ENCODE data around the gene SIL1. TPM values are rescaled to one million over a fixed set of nuclear protein-coding genes. Genes with fewer than 3 reads are reported as not detected.
A peak's percentile ranks its signal among the peaks of the same experiment; 100 is the strongest.

Gene SIL1
- total RNA-seq, 2 donors from 2014 or later, result 42.8 to 55.1 TPM

- intact Hi-C loops (cut with DNase I), result no loop called here
- no peak for DNase-seq (ENCODE audit: low spot score)
These were observed 219.6 kb downstream of the SIL1 start for GRCh38 chr5:138978581-138978980.

GRCh38 chr5:138978080-138978479, 220.1 kb downstream of the SIL1 start:
- intact Hi-C loops (cut with DNase I), result no loop called here
- no peak for DNase-seq (ENCODE audit: low spot score)

- DNase-seq (ENCODE audit: low spot score), result peak; percentile 81
These were observed 222.9 kb downstream of the SIL1 start for GRCh38 chr5:138975098-138975847.

GRCh38 chr5:138974227-138975063, 223.7 kb downstream of the SIL1 start:
- intact Hi-C loops (cut with DNase I), result no loop called here
- DNase-seq (ENCODE audit: low spot score), result peak; percentile 89

More at GRCh38 chr5:138975098-138975847, 222.9 kb downstream of the SIL1 start:
- intact Hi-C loops (cut with DNase I), result no loop called here

- intact Hi-C loops (cut with DNase I), result no loop called here
- DNase-seq (ENCODE audit: low spot score), result peak; percentile 48
These were observed 225.3 kb downstream of the SIL1 start for GRCh38 chr5:138972836-138973235.

- peak; percentile 40 for DNase-seq (ENCODE audit: low spot score)
- intact Hi-C loops (cut with DNase I), result no loop called here
These were observed 225.9 kb downstream of the SIL1 start for GRCh38 chr5:138972230-138972629.

GRCh38 chr5:138969323-138970002, 228.7 kb downstream of the SIL1 start:
- intact Hi-C loops (cut with DNase I), result no loop called here
- peak; percentile 36 for DNase-seq (ENCODE audit: low spot score)

- DNase-seq (ENCODE audit: low spot score), result peak; percentile 5
- intact Hi-C loops (cut with DNase I), result no loop called here
These were observed 229.6 kb downstream of the SIL1 start for GRCh38 chr5:138968601-138969000.

GRCh38 chr5:138967791-138968448, 230.2 kb downstream of the SIL1 start:
- peak; percentile 57 for DNase-seq (ENCODE audit: low spot score)
- intact Hi-C loops (cut with DNase I), result no loop called here

- peak; percentile 70 for DNase-seq (ENCODE audit: low spot score)
- intact Hi-C loops (cut with DNase I), result no loop called here
These were observed 231.8 kb downstream of the SIL1 start for GRCh38 chr5:138966236-138966985.

- peak; percentile 16 for DNase-seq (ENCODE audit: low spot score)
- intact Hi-C loops (cut with DNase I), result no loop called here
These were observed 232.5 kb downstream of the SIL1 start for GRCh38 chr5:138965626-138966025.

GRCh38 chr5:138964647-138965201, 233.4 kb downstream of the SIL1 start:
- intact Hi-C loops (cut with DNase I), result no loop called here
- DNase-seq (ENCODE audit: low spot score), result peak; percentile 23

GRCh38 chr5:138963763-138964371, 234.3 kb downstream of the SIL1 start:
- DNase-seq (ENCODE audit: low spot score), result peak; percentile 51
- intact Hi-C loops (cut with DNase I), result no loop called here

GRCh38 chr5:138962614-138963370, 235.4 kb downstream of the SIL1 start:
- intact Hi-C loops (cut with DNase I), result no loop called here
- peak; percentile 22 for DNase-seq (ENCODE audit: low spot score)

- no peak for DNase-seq (ENCODE audit: low spot score)
- intact Hi-C loops (cut with DNase I), result no loop called here
These were observed 236.4 kb downstream of the SIL1 start for GRCh38 chr5:138961729-138962128.

GRCh38 chr5:138961221-138961620, 236.9 kb downstream of the SIL1 start:
- DNase-seq (ENCODE audit: low spot score), result no peak
- intact Hi-C loops (cut with DNase I), result no loop called here

- no peak for DNase-seq (ENCODE audit: low spot score)
- intact Hi-C loops (cut with DNase I), result no loop called here
These were observed 237.9 kb downstream of the SIL1 start for GRCh38 chr5:138960145-138960692.
